ENCODE measurements around the gene WFDC1.

DNA sequence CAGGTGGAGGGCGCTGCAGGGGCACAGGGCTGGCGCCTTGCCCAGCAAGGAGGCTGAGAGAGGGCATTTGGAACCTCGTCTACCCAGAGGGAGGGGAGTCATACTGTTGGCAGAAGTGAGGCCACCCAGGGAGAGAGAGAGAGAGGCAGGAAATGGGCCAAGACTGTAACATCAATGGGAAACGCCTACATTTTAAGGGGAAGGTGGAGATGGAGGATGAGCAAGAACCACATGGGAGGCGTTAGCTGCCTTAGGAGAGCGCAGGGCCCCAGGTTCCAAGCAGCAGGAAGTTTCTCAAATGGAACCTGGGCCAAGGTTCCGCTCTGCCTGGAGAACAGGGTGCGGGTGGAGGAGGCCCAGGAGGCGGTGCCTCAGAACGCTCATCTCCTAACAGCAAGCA is 2.7 kb upstream of the WFDC1 start:
- TF ChIP-seq POLR2A (IDR thresholded peaks at IDR 0.05) (no peak), POLR2AphosphoS5 (IDR thresholded peaks at IDR 0.05) (no peak)
- TF ChIP-seq, protein P1, sequence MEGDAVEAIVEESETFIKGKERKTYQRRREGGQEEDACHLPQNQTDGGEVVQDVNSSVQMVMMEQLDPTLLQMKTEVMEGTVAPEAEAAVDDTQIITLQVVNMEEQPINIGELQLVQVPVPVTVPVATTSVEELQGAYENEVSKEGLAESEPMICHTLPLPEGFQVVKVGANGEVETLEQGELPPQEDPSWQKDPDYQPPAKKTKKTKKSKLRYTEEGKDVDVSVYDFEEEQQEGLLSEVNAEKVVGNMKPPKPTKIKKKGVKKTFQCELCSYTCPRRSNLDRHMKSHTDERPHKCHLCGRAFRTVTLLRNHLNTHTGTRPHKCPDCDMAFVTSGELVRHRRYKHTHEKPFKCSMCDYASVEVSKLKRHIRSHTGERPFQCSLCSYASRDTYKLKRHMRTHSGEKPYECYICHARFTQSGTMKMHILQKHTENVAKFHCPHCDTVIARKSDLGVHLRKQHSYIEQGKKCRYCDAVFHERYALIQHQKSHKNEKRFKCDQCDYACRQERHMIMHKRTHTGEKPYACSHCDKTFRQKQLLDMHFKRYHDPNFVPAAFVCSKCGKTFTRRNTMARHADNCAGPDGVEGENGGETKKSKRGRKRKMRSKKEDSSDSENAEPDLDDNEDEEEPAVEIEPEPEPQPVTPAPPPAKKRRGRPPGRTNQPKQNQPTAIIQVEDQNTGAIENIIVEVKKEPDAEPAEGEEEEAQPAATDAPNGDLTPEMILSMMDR (IDR thresholded peaks at IDR 0.05) = no peak
